GM18498 (cell line): ENCODE data around the gene BACH2.
"Not testable (repeated sequence)": the region's sequence is repeated elsewhere in the genome, so short reads cannot be mapped to it uniquely, and the experiment has no call there.

Source experiments
- ATAC-seq: cut with Tn5 transposase; IDR thresholded peaks from one replicate; pipeline ENCODE4 v1.9.1; 2021; ENCODE audit warnings: mild to moderate bottlenecking, moderate library complexity; ENCODE audit not compliant: unreplicated experiment

Gene BACH2

DNA sequence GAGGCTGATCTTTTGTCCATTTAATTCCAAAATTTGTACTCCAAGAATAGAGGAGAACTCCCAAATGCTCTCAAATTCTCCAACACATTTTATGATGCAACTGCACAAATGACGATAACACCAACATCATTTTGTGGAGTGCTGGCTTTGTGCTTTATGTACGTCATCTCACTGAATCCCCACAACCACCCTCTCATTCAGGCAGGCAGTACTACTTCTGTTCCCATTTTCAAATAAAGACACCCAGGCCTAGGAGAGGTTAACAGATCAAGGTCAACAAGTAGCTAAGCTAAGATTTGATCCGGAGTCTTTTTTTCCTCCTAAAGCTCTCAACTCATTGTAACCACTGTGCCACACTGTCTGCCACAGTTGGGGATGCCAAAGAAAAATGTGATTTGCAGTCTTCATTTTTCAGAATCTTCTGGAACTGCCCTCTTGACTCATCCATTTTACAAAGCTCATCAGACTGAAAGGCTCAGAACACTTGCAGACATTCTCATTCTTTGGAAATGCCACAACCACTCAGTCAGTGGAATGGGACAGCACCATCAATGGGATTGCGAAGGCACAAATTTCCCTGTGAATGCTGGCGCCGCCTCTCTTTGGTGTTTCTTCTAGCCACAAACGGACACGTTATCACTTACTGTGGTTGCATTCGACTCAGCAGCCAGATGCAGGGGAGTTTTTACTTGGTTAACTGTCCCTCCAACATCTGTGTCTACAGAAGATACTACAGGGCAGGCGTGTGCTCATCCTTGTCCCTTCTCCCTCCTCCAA lies 217.9 kb downstream of the BACH2 start:
- ATAC-seq: no peak

DNA sequence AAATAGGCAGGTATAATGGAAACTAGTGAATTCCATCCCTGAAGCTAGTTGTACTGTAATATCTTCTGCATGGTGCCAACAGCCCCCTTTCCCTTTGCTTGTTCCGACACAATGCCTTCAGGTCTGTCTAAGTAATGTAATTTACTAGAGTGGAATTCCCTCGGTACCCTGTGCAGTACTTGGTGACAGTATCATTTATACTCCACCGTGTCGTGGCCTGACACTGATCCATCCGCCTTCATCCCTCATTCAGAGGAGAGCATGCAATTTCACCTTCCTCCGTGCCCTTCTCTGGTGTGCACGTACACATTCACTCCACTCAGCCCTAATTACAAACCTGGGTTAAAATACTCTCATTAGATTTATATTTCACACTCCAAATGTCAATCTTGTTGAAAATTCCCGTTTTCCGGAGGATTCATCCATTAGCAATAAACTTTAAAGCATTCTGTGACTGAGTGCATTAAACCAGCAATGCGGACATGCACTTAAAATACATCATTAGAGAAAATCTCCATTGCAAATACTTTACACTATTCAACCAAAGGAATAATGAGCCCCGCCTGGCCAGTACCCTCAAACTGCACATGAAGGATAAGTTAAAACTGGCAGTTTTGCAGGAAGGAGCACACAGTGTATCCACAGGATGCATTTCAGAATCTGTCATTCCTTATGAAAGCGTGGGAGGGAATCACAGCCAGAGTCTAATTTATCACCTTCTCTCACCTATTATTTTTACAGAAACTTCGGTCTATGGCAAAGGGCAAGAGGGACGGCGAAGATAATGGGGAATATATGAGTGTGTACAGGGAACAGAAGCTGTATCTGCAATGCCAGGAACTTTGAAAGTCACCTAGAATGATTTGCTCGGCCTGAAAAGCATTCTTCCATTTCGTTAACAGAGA lies 219.9 kb downstream of the BACH2 start:
- ATAC-seq: no peak

DNA sequence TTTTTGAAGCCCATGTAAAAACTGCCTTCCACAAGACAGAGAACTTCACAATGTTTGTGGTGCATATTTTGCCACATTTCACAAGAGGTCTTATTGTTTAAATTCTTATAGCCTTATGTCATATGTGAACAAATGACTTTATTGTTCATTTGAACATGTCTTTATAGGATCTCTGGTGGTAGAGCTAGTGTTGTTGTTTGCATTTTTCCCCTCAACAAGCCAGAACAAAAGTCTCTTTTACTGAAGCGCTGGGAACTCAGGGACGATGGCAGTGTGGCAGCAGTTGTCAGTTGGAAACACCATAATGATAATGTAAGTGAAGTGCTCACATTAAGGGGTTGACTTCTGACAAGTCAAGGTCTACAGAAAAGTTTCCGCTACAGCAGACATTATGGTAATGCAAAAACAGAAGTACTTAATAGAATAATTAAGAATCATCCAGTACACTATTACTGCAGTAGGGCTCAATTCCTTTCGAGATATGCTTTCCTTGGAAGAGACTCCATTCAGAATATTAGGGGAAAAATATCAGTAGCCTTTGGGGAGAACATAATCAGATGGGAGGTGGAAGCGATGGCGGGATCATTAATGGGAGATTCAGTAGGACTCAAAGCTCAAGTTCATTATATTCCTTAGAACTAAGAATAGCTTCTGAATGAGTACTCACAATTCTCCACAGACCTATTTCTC lies 222.3 kb downstream of the BACH2 start:
- no peak for ATAC-seq

DNA sequence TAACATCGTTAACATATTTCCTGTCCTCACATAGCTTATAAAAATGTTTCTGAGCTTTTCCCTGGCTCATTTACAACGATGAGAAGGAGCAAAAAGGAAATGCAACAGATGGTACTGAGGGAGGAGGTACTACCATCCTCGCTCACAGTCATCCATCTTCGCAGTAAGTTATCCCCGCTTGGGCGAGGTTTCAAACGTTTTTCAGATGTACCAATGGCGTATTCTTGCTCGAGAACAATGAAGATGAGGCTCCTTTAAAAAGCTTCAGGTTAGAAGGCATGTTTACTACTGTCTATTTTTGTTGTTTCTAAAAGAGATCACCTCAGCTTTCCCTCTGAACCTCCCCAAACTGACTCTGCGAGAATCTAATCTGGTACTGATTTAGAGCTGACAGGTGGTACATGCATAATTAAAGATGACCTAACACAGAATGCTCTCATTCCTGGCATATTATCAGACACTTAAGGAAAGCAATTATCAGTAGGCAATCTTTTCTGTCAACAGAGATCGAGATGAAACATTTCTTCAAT lies 223.6 kb downstream of the BACH2 start:
- no peak for ATAC-seq

DNA sequence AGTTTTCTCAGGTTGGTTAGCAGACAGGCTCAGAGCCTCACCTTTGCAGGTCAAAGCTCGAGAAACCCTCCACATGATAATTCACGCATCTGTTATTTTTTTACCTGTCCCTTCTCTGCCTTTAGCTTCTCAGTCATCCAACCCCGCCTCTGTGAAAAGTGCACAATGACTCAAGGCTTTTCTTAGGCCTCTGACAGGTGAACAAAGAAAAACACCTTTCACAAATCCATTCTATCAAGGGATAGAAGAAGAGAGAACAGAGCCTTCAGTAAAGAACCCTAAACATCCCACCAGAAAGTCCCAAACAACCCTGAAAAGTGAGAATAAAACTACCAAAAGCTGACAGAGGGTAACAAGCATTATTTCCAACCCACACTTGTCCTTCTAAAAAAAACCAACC lies 224.1 kb downstream of the BACH2 start:
- no peak for ATAC-seq

DNA sequence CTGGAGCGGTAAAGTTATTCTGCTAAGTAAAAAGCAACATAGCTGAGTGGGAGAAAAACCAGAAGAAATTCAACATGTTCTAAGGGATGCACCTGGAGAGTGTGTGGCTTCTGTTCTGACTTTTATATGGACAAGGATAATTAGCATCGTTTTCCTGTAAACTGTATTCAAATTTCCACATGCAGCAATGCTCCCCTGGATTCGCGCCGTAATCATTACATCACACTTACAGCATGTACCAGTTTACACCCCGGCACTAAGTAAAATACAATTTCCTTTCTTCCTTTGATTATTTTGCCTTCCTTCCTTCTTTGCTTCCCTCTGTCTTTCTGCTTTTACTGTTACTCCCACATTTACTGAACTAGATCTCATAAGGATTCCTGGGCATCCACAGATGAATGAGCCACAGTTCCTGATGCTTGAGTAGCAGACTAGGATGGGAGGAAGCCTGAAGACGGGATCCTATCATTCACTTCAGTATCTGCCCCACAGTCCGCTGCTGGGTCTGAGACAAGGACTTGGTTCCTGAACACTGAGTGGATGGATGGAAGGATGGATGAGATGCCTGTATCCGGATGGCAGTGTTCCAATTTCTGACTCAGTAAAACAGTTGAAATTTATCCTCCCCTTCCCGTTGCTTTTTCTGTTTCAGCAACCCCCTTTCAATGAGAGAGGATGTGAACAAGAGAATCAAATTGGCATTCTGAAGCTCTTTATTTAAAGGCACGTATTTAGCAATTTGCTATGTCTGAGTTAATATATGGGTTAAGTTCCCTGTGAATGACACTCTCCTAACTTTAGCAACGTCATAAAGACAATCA lies 227.7 kb downstream of the BACH2 start:
- no peak for ATAC-seq

DNA sequence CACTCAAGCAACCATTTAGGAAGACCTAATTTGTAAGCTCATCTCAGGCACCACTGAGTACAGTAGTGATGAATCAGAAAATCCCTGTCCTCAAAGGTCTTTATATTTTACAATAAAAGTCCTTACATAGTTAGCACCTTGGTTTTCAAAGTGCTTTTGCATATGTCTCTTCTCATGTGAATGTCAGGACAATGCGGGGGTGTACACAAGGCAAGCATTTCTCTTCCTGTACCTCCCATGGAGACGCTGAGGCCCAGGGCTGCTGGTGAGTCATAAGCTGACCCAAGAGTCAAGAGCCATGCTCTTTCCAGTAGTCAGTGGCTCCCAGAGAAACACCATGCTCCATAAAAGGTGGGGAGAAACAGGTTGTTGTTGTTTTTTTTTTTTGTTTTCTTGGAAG lies 228.4 kb downstream of the BACH2 start:
- ATAC-seq: no peak

DNA sequence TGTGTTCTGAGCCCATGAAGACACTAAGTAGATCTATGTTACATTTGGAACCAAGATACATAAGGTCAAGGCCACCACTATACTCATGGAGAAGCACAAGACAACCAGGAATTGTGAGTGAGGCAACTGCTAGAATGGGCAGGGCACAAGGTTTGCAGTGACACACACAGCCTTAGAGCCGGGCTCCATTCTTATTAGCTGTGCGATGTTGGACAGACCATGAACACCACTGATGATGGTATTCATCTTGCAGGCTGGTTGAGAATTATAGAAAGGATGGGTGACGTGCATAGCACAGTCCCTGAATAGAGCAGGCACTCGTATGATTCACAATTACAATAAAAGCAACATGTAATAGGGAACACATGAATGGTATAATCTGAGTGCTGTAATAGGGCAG lies 229.9 kb downstream of the BACH2 start:
- no peak for ATAC-seq

DNA sequence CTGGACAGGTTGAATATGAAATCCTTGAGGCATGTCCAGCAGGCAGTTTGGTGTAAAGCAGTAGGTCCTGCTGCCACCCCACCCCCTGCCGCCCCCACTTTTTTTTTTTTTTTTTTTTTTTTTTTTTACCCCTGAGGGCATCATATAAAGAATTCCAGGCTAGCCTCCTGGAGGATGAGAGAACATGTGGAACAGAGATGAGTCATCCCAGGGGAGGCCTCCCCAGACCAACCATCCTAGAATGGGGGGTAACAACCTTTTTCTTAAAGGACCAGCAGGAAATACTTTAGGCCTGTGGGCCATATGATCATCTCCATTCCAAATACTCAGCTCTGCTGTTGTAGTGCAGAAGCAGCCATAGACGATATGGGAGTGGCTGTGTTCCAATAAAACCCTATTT lies 231.5 kb downstream of the BACH2 start:
- ATAC-seq: no peak

DNA sequence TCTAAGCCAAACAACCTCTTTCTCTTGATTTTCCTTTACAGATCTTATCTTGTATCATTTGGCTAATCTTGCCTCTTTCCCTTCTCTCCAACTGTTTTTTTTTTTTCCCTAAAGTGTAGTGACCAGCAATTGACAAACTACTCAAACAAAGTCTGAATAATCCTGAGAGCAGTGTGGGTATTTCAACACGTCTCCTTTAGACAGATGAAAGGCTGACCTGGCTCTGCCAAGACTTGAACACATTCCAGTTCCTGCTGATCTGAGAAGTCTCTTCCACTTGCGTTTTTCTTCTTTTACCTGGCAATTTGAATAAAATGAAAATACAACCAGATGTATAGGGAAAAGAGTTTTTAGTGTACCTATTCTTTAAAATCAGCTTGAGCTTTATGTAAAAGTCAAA lies 234.0 kb downstream of the BACH2 start:
- no peak for ATAC-seq

DNA sequence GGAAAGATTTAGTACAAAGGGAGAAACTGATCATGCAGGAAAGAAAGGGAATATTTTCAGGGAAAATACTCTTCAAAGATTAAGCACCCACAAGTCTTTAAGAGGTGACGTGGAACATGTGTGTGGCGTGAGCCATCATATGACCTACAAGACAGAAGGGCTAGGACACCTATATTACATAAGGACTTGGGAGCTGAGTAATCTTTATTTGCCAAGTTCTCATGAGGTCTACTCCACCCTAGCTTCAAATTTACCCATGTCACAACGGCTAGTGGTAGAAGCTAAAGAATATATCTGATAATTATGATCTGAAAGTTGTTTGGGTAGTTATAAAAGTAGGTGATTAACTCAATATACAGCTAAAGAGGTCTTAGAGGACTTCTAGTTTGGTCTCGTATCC lies 234.6 kb downstream of the BACH2 start:
- ATAC-seq: no peak

DNA sequence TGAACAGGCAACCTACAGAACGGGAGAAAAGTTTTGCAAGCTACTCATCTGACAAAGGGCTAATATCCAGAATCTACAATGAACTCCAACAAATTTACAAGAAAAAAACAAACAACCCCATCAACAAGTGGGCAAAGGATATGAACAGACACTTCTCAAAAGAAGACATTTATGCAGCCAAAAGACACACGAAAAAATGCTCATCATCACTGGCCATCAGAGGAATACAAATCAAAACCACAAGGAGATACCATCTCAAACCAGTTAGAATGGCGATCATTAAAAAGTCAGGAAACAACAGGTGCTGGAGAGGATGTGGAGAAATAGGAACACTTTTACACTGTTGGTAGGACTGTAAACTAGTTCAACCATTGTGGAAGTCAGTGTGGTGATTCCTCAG lies 237.5 kb downstream of the BACH2 start:
- not testable (repeated sequence) for ATAC-seq

DNA sequence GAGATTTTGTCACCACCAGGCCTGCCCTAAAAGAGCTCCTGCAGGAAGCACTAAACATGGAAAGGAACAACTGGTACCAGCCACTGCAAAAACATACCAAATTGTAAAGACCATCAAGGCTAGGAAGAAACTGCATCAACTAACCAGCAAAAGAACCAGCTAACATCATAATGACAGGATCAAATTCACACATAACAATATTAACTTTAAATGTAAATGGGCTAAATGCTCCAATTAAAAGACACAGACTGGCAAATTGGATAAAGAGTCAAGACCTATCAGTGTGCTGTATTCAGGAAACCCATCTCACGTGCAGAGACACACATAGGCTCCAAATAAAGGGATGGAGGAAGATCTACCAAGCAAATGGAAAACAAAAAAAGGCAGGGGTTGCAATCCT lies 240.7 kb downstream of the BACH2 start:
- ATAC-seq: not testable (repeated sequence)

DNA sequence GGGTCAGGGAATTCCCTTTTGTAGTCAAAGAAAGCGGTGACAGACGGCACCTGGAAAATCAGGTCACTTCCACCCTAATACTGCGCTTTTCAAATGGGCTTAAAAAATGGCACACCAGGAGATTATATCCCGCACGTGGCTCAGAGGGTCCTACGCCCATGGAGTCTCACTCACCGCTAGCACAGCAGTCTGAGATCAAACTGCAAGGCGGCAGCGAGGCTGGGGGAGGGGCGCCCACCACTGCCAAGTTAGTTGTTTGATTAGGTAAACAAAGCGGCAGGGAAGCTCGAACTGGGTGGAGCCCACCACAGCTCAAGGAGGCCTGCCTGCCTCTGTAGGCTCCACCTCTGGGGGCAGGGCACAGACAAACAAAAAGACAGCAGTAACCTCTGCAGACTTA lies 242.4 kb downstream of the BACH2 start:
- not testable (repeated sequence) for ATAC-seq

DNA sequence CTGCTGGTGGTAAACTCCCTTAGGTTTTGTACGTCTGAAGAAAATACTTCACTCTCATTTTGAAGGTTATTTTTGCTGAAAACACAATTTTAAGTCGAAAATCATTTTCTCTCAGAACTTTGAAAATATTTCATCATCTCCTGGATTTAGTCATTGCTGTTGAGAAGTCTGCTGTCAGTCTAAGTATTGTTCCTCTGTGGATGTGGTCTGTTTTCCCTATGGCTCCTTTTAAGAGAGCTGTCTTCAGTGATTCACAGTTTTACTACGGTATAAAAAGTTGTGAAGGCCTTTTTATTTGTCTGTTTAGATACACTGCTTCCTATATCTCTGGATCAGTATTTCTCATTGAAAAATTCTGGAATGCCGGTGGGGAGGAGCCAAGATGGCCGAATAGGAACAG lies 243.0 kb downstream of the BACH2 start:
- no peak for ATAC-seq

DNA sequence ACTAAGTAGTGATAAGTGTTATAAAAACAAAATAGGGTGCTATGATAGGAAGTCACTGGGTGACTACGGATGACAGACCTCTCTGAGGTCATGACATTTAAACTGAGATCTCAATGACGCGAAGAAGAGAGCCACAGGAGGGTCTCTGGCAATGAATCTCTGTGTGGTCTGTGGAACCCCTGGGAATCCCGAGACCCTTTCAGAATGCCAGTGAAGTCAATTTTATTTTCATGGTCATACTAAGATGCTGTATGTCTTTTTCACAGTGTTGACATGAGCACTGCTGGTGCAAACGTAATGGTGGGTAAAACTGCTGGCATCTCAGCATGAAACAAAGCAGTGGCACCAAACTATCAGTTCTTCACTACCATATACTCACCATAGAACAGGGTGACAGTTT lies 247.3 kb downstream of the BACH2 start:
- no peak for ATAC-seq

DNA sequence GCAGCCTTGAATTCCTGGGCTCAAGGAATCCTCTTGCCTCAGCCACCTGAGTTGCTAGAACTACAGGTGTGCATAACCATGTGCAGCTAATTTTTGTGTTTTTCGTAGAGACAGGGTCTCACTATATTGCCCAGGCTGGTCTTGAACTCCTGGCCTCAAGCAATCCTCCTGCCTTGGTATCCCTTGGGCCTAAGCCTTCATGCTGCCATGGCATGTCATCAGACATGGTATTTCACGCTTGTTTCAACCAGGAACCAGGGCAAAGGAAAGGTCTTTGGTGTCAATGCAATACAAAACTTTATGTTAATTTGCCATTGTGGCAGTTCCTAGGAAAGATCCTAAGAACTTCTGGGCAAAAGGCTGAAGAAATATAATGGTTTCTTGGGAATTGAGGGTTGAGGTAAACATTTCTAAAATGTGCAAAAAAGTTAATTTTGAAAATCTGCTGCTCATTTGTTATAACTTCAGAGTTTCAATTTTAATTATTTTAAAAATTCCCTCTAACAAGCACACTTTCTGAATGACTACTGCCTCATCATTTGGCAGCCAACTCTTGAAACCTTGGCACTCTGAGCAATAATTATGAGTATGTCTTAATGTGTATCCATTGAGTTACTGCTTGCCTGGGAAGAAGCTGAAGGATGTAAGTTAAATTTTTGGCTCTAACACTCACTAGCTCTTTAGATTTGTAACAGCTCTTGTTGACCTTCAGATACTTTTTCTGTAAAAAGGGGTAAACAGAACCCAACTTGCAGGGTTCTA lies 248.3 kb downstream of the BACH2 start:
- ATAC-seq: no peak

DNA sequence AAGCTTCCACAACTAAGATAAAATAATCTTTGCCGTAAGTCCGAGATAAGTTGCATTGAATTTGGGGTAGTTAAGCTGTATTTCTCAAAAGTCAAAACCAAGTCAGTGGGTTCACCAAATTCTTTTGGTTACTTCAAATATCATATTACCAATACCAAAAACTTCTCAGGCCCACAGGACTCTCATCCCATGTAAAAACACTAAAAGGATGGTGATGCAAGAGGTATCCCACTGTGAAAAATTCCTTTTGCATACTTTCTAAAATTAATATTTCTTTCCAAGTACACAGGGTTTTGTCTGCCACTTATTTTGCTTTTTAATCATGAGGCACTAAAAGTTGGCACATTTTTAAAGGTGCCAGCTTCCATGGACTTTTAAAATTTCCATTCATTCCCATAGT lies 251.1 kb downstream of the BACH2 start:
- no peak for ATAC-seq

DNA sequence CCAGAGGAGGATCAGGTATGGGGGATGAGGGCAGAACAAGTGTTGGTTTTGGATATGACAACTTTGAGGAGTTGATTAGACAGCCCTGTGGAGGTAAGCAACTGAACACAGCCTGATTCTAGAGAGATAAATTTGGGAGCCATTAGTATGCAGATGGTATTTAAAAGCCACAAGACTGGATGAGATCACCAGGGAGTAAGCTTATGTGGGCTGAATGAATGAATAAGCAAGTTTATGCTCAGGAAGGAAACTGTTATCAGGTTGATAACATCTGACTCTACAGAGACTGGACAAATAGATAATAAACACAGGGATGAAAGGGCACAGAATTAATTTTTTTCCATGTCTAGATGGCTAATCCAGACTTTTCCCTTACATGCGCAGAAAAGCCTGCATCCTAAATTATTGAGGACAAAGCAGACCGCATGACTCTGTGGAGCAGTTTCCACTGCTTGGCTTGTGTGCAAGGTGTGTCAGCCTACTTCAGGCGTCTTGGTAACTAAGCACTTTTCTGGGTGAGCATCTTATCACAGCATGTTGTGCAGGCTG lies 251.7 kb downstream of the BACH2 start:
- no peak for ATAC-seq
